Measurements from ENCODE around the gene KLK14. TPM values are rescaled to one million over a fixed set of nuclear protein-coding genes. Genes with fewer than 3 reads are reported as not detected.

The KLK14 gene
- total RNA-seq, 4 donors from 2014 or later, result not detected

GRCh38 chr19:51060336-51060735 lies 22.4 kb downstream of the KLK14 start:
- TF ChIP-seq CTCF (IDR thresholded peaks at IDR 0.05), result no peak
- no peak for ATAC-seq (ENCODE audit: low FRiP score)
- no peak for DNase-seq (ENCODE audit: low spot score)

GRCh38 chr19:51059715-51060114 lies 23.0 kb downstream of the KLK14 start:
- no peak for DNase-seq (ENCODE audit: low spot score)
- ATAC-seq (ENCODE audit: low FRiP score), result no peak
- no peak for TF ChIP-seq CTCF (IDR thresholded peaks at IDR 0.05)

- ATAC-seq (ENCODE audit: low FRiP score), result no peak
- DNase-seq (ENCODE audit: low spot score), result no peak
- no peak for TF ChIP-seq CTCF (IDR thresholded peaks at IDR 0.05)
These were observed 26.8 kb downstream of the KLK14 start for GRCh38 chr19:51055866-51056265.

- DNase-seq (ENCODE audit: low spot score) (no peak), ATAC-seq (ENCODE audit: low FRiP score) (no peak)
- TF ChIP-seq CTCF (IDR thresholded peaks at IDR 0.05), result no peak
These were observed 35.7 kb downstream of the KLK14 start for GRCh38 chr19:51047031-51047335.

GRCh38 chr19:51044327-51044726 lies 38.4 kb downstream of the KLK14 start:
- DNase-seq (ENCODE audit: low spot score) (no peak), ATAC-seq (ENCODE audit: low FRiP score) (no peak)
- no peak for TF ChIP-seq CTCF (IDR thresholded peaks at IDR 0.05)

- no peak for TF ChIP-seq CTCF (IDR thresholded peaks at IDR 0.05)
- no peak for DNase-seq (ENCODE audit: low spot score)
- ATAC-seq (ENCODE audit: low FRiP score), result no peak
These were observed 39.2 kb downstream of the KLK14 start for GRCh38 chr19:51043497-51043896.

- no peak for TF ChIP-seq CTCF (IDR thresholded peaks at IDR 0.05)
- ATAC-seq (ENCODE audit: low FRiP score) (no peak), DNase-seq (ENCODE audit: low spot score) (no peak)
These were observed 42.5 kb downstream of the KLK14 start for GRCh38 chr19:51040151-51040550.
